SK-N-MC (cell line): ENCODE measurements around the gene C10orf67.

Experiments used
- EZH2 ChIP-seq: fragments of 200-600 bp; sonication (generic); IDR thresholded peaks from one replicate; pipeline ENCODE4 v1.6.1; 2017; ENCODE audit warnings: antibody characterized with exemption
- FOXP2 ChIP-seq: optimal IDR thresholded peaks from 2 replicates; pipeline ENCODE3; 2011; ENCODE audit warnings: mild to moderate bottlenecking, moderate library complexity; ENCODE audit not compliant: insufficient read depth; ENCODE audit errors: extremely low read length, control extremely low read depth
- POLR2AphosphoS5 ChIP-seq: IDR thresholded peaks from 2 replicates; pipeline ENCODE4 v1.6.1; 2012; ENCODE audit warnings: mild to moderate bottlenecking, low read depth, low read length, borderline replicate concordance

DNA sequence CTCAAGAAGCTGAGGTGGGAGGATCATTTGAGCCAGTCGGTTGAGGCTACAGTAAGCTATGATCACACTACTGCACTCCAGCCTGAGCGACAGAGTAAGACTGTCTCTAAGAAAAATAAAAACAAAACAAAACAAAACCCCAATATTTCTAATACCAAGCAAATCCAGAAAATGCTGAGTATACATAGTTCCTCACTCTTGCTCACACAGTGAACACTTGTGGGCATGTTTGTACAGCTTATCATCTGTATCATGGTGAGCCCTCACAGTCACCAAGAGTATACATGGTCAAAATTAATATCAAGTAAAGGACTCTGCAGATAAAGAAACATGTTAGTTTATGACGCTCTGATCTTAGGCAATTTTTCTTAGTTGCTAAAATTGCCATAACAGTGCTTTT lies 41.5 kb upstream of the C10orf67 start:
- TF ChIP-seq EZH2: no peak
- TF ChIP-seq POLR2AphosphoS5: no peak
- no peak for TF ChIP-seq FOXP2
